ENCODE results near the gene SLC10A7.

DNA sequence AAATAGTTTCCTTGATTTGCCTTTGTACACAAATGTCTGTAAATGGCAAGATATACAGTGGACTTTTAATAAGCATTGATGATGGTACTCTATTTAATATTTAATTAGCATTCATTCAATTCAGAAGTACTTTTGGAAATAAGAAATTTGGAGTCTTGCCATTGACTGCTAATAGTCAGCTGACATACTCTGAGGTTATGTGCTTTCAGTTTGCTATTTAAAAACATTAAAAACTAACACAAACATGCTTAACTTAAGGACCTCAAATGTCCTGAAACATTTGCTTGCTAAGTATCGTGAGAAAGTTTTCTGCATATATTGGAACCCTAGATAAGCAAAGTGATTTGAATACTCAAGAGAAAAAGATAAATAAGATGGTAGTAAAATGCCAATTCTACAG lies 242.8 kb downstream of the SLC10A7 start:
- TF ChIP-seq POLR2AphosphoS5 (IDR thresholded peaks at IDR 0.05) = no peak
- TF ChIP-seq, protein P1, sequence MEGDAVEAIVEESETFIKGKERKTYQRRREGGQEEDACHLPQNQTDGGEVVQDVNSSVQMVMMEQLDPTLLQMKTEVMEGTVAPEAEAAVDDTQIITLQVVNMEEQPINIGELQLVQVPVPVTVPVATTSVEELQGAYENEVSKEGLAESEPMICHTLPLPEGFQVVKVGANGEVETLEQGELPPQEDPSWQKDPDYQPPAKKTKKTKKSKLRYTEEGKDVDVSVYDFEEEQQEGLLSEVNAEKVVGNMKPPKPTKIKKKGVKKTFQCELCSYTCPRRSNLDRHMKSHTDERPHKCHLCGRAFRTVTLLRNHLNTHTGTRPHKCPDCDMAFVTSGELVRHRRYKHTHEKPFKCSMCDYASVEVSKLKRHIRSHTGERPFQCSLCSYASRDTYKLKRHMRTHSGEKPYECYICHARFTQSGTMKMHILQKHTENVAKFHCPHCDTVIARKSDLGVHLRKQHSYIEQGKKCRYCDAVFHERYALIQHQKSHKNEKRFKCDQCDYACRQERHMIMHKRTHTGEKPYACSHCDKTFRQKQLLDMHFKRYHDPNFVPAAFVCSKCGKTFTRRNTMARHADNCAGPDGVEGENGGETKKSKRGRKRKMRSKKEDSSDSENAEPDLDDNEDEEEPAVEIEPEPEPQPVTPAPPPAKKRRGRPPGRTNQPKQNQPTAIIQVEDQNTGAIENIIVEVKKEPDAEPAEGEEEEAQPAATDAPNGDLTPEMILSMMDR (IDR thresholded peaks at IDR 0.05) = no peak
- TF ChIP-seq POLR2A (IDR thresholded peaks at IDR 0.05) = no peak
